H9 (cell line): ENCODE results near the gene CHD6. TPM values are rescaled to one million over a fixed set of nuclear protein-coding genes. Genes with fewer than 3 reads are reported as not detected.

ENCODE experiments used
- DNase-seq: peaks from one replicate; pipeline ENCODE4 v3.0.0-alpha.2; 2017
- H2AFZ ChIP-seq: one replicate; pipeline ENCODE4 v1.6.1; 2013; ENCODE audit warnings: mild to moderate bottlenecking, low read length, control low read depth, moderate library complexity
- H2AK5ac ChIP-seq: 2 replicates; pipeline ENCODE4 v1.6.1; 2013; ENCODE audit warnings: low read length, control low read depth, mixed read lengths; ENCODE audit not compliant: insufficient read length
- H2BK120ac ChIP-seq: one replicate; pipeline ENCODE4 v1.6.1; 2013; ENCODE audit warnings: low read depth, mild to moderate bottlenecking, low read length, control low read depth, inconsistent platforms; ENCODE audit not compliant: poor library complexity, severe bottlenecking
- H2BK12ac ChIP-seq: 2 replicates; pipeline ENCODE4 v1.6.1; 2013; ENCODE audit warnings: low read length, control low read depth, mixed read lengths, low read depth; ENCODE audit not compliant: insufficient read length
- H2BK15ac ChIP-seq: 2 replicates; pipeline ENCODE4 v1.6.1; 2013; ENCODE audit warnings: low read depth, low read length, control low read depth
- H2BK20ac ChIP-seq: one replicate; pipeline ENCODE4 v1.6.1; 2013; ENCODE audit warnings: low read depth, mild to moderate bottlenecking, low read length, control low read depth, inconsistent platforms; ENCODE audit not compliant: poor library complexity, severe bottlenecking
- H2BK5ac ChIP-seq: 2 replicates; pipeline ENCODE4 v1.6.1; 2013; ENCODE audit warnings: low read length, control low read depth, mixed read lengths; ENCODE audit not compliant: insufficient read length
- H3K14ac ChIP-seq: 2 replicates; pipeline ENCODE4 v1.6.1; 2013; ENCODE audit warnings: low read length, control low read depth; ENCODE audit not compliant: insufficient read depth
- H3K18ac ChIP-seq: 2 replicates; pipeline ENCODE4 v1.6.1; 2013; ENCODE audit warnings: low read depth, mild to moderate bottlenecking, mixed read lengths, low read length, control low read depth; ENCODE audit not compliant: insufficient read length
- H3K23ac ChIP-seq: 2 replicates; pipeline ENCODE4 v1.6.1; 2013; ENCODE audit warnings: low read length, control low read depth, mixed read lengths, low read depth; ENCODE audit not compliant: insufficient read length
- H3K23me2 ChIP-seq: 2 replicates; pipeline ENCODE4 v1.6.1; 2013; ENCODE audit warnings: low read depth, mild to moderate bottlenecking, mixed read lengths, low read length, control low read depth; ENCODE audit not compliant: insufficient read length, poor library complexity, severe bottlenecking
- H3K27ac ChIP-seq: 2 replicates; pipeline ENCODE4 v1.5.1; 2013; ENCODE audit warnings: low read length, control low read depth, mixed read lengths, low read depth; ENCODE audit not compliant: insufficient read length
- H3K27me3 ChIP-seq: 2 replicates; pipeline ENCODE4 v1.6.1; 2013; ENCODE audit warnings: low read length, control low read depth, inconsistent platforms; ENCODE audit not compliant: insufficient read depth
- H3K4ac ChIP-seq: 2 replicates; pipeline ENCODE4 v1.6.1; 2013; ENCODE audit warnings: low read depth, mild to moderate bottlenecking, control low read depth, inconsistent platforms, low read length, moderate library complexity
- H3K4me1 ChIP-seq: 2 replicates; pipeline ENCODE4 v1.6.1; 2013; ENCODE audit warnings: low read length, control low read depth, inconsistent platforms; ENCODE audit not compliant: insufficient read depth
- H3K4me2 ChIP-seq: 2 replicates; pipeline ENCODE4 v1.6.1; 2013; ENCODE audit warnings: low read length, control low read depth, mixed read lengths; ENCODE audit not compliant: insufficient read length, insufficient read depth
- H3K56ac ChIP-seq: 2 replicates; pipeline ENCODE4 v1.6.1; 2013; ENCODE audit warnings: low read depth, mild to moderate bottlenecking, mixed read lengths, low read length, control low read depth; ENCODE audit not compliant: insufficient read length
- H3K79me1 ChIP-seq: 2 replicates; pipeline ENCODE4 v1.6.1; 2013; ENCODE audit warnings: low read depth, mild to moderate bottlenecking, moderate library complexity, low read length, control low read depth, inconsistent platforms; ENCODE audit not compliant: insufficient read depth, poor library complexity, severe bottlenecking
- H3K79me2 ChIP-seq: 2 replicates; pipeline ENCODE4 v1.6.1; 2013; ENCODE audit warnings: low read length, control low read depth, inconsistent platforms; ENCODE audit not compliant: insufficient read depth
- H3K9ac ChIP-seq: 2 replicates; pipeline ENCODE4 v1.6.1; 2013; ENCODE audit warnings: low read length, control low read depth, mixed read lengths; ENCODE audit not compliant: insufficient read length; ENCODE audit errors: extremely low read depth
- H3K9me3 ChIP-seq: one replicate; pipeline ENCODE4 v1.6.1; 2013; ENCODE audit warnings: low read depth, low read length, inconsistent platforms; ENCODE audit not compliant: control insufficient read depth
- H3T11ph ChIP-seq: one replicate; pipeline ENCODE4 v1.6.1; 2013; ENCODE audit warnings: mild to moderate bottlenecking, low read length, control low read depth, inconsistent platforms
- H4K20me1 ChIP-seq: one replicate; pipeline ENCODE4 v1.6.1; 2013; ENCODE audit not compliant: control insufficient read depth, insufficient read length, insufficient read depth
- H4K5ac ChIP-seq: 2 replicates; pipeline ENCODE4 v1.6.1; 2013; ENCODE audit warnings: low read depth, mild to moderate bottlenecking, mixed read lengths, low read length, control low read depth; ENCODE audit not compliant: insufficient read length
- H4K8ac ChIP-seq: replicated peaks from 2 replicates; pipeline ENCODE4 v1.6.1; 2013; ENCODE audit warnings: low read length, control low read depth, mixed read lengths, low read depth; ENCODE audit not compliant: insufficient read length
- H4K91ac ChIP-seq: 2 replicates; pipeline ENCODE4 v1.6.1; 2013; ENCODE audit warnings: low read depth, mild to moderate bottlenecking, moderate library complexity, mixed read lengths, low read length, control low read depth; ENCODE audit not compliant: insufficient read length
- H3K27ac Mint-ChIP-seq, 3 experiments: 2 replicates in 2 of 3; 3 replicates in 1 of 3; pipeline ENCODE4 v1.8.0; 2020 to 2021; ENCODE audit warnings: mixed read lengths in 3 of 3, mild to moderate bottlenecking in 1 of 3, moderate library complexity in 1 of 3
- H3K27me3 Mint-ChIP-seq: 2 replicates; pipeline ENCODE4 v1.8.0; 2021; ENCODE audit warnings: low read depth, mild to moderate bottlenecking, moderate library complexity, mixed read lengths
- H3K36me3 Mint-ChIP-seq, 3 experiments: 2 replicates in 2 of 3; 3 replicates in 1 of 3; pipeline ENCODE4 v1.8.0; 2020 to 2021; ENCODE audit warnings: low read depth in 3 of 3, mixed read lengths in 3 of 3; ENCODE audit not compliant: insufficient read depth in 1 of 3
- H3K4me1 Mint-ChIP-seq, 2 experiments: 2 replicates each; pipeline ENCODE4 v1.8.0; 2020; ENCODE audit warnings: mixed read lengths in 2 of 2
- H3K4me3 Mint-ChIP-seq, 2 experiments: 2 replicates in 1 of 2; 3 replicates in 1 of 2; pipeline ENCODE4 v1.8.0; 2020 to 2021; ENCODE audit warnings: mild to moderate bottlenecking in 2 of 2, mixed read lengths in 2 of 2, moderate library complexity in 1 of 2
- H3K9me3 Mint-ChIP-seq, 2 experiments: 2 replicates in 1 of 2; 3 replicates in 1 of 2; pipeline ENCODE4 v1.8.0; 2020; ENCODE audit warnings: mild to moderate bottlenecking in 2 of 2, mixed read lengths in 2 of 2, moderate library complexity in 1 of 2
- CTCF ChIP-seq: fragments of 200-600 bp; sonication (generic); conservative IDR thresholded peaks from 3 replicates; pipeline ENCODE4 v1.8.0; 2021; ENCODE audit warnings: antibody characterized with exemption, mild to moderate bottlenecking
- WGBS: extraction: QIAGEN DNeasy Blood & Tissue Kit; methylation state at CpG from one replicate; pipeline ENCODE4 v1.1.7; 2013; ENCODE audit warnings: missing lambda C conversion rate, low lambda C conversion rate, mixed read lengths; ENCODE audit not compliant: insufficient read length; ENCODE audit errors: extremely low coverage; 5-methylcytosine and 5-hydroxymethylcytosine counted together
- total RNA-seq: library from RNA; stranded (reverse); gene quantifications from 2 replicates; pipeline ENCODE4 v1.2.1, GENCODE V29; 2021

The CHD6 gene
- total RNA-seq, 1 experiment from 2014 or later: 51.5 TPM

GRCh38 chr20:41428285-41428684 is 189.9 kb downstream of the CHD6 start:
- H3K4me3 Mint-ChIP-seq: no peak overlapping the region
- no peaks in the 10 kb centered on the region for H3K27me3 Mint-ChIP-seq
- Histone ChIP-seq H3K79me2 (no peaks in the 10 kb centered on the region), H4K5ac (no peak overlapping the region), H3K9me3 (no peaks in the 10 kb centered on the region), H2BK5ac (no peak overlapping the region), H3K56ac (no peak overlapping the region), H4K91ac (no peak overlapping the region), H3K14ac (no peak overlapping the region), H3K4me1 (no peaks in the 10 kb centered on the region), H2BK15ac (no peak overlapping the region), H3K4me2 (no peak overlapping the region), H3K23me2 (no peaks in the 10 kb centered on the region), H3K9ac (no peak overlapping the region), H3K27ac (no peak overlapping the region), H3K18ac (no peak overlapping the region), H2AFZ (no peak overlapping the region), H2AK5ac (no peak overlapping the region), H3K79me1 (no peaks in the 10 kb centered on the region), H3K27me3 (no peaks in the 10 kb centered on the region), H2BK12ac (no peak overlapping the region), H2BK20ac (no peak overlapping the region), H3T11ph (no peak overlapping the region), H4K20me1 (no peaks in the 10 kb centered on the region), H3K4ac (no peak overlapping the region), H4K8ac (no peak overlapping the region), H2BK120ac (no peak overlapping the region), H3K23ac (no peak overlapping the region)
- TF ChIP-seq CTCF: no peak
- no peaks in the 10 kb centered on the region for H3K4me1 Mint-ChIP-seq
- no peak overlapping the region for H3K27ac Mint-ChIP-seq
- no peak for DNase-seq
- peaks cover 6 to 57% (median 41%) of the 10 kb centered on the region in 3 experiments; a peak in 6 of 7 replicates for H3K36me3 Mint-ChIP-seq
- no CpG with 5 or more reads among the region's 3 CpGs for WGBS
- no peaks in the 10 kb centered on the region for H3K9me3 Mint-ChIP-seq
